ENCODE measurements around the gene ARHGAP5.

DNA sequence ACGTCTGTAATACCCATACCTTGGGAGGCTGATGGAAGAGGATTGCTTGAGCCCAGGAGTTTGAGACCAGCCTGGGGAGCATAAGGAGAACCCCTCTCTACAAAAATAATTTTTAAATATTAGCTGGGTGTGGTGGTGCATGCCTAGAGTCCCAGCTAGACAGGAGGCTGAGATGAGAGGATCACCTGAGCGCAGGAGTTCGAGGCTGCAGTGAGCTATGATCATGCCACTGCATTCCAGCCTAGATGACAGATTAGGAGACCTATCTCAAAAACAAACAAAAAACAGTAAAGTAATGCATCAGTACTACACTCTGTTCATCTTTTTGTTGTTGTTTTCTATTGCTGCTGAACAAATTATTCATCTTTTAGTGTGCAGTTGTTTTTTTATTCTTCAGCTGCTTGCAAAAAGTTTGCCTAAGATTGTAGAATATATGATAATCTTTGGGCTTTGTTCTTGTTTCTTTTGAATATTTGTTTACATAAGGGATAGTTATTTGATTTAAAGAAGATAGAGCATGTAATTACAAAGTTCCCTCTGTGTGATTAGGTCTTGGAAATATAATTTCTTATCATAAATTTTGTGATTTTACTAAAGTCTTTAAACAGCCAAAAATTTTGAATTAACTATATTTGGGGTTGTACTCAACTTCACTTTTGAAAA, 8.2 kb downstream of the ARHGAP5 start:
- TF ChIP-seq EZH2phosphoT487 (IDR thresholded peaks at IDR 0.05; ENCODE audit: low read length), result no peak
- TF ChIP-seq, protein P1, sequence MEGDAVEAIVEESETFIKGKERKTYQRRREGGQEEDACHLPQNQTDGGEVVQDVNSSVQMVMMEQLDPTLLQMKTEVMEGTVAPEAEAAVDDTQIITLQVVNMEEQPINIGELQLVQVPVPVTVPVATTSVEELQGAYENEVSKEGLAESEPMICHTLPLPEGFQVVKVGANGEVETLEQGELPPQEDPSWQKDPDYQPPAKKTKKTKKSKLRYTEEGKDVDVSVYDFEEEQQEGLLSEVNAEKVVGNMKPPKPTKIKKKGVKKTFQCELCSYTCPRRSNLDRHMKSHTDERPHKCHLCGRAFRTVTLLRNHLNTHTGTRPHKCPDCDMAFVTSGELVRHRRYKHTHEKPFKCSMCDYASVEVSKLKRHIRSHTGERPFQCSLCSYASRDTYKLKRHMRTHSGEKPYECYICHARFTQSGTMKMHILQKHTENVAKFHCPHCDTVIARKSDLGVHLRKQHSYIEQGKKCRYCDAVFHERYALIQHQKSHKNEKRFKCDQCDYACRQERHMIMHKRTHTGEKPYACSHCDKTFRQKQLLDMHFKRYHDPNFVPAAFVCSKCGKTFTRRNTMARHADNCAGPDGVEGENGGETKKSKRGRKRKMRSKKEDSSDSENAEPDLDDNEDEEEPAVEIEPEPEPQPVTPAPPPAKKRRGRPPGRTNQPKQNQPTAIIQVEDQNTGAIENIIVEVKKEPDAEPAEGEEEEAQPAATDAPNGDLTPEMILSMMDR (IDR thresholded peaks at IDR 0.05; ENCODE audit: low read length), result no peak
